IMR-90 (cell line): ENCODE results near the gene GPR176. TPM values are rescaled to one million over a fixed set of nuclear protein-coding genes. Genes with fewer than 3 reads are reported as not detected.

Experiments used
- ATAC-seq: fragments of 200-7000 bp; cut with Tn5 transposase; 2 replicates; pipeline ENCODE4 v1.9.1; 2020; ENCODE audit warnings: low read depth, mild to moderate bottlenecking, moderate library complexity
- BruUV-seq: library from RNA; stranded (reverse); fragments of 400-500 nt; replicated peaks from 2 replicates; lab custom pipeline; 2021; lab: Mats Ljungman, UMichigan
- CTCF ChIA-PET: fragments of 300-600 bp; formaldehyde crosslinking; extraction: SDS; loops from one replicate; lab custom pipeline; 2021; ENCODE audit warnings: antibody characterized with exemption; lab: Yijun Ruan, JAX
- POLR2A ChIA-PET: fragments of 300-600 bp; sonication (Branson Sonifier 250); formaldehyde crosslinking; loops from one replicate; lab custom pipeline; 2022; ENCODE audit warnings: antibody characterized with exemption; ENCODE audit not compliant: unreplicated experiment; lab: Charles Lee
- DNase-seq: peaks from one replicate; pipeline ENCODE4 v3.0.0; 2013
- H2AFZ ChIP-seq: replicated peaks from 2 replicates; pipeline ENCODE3; 2013; ENCODE audit warnings: low read length, mild to moderate bottlenecking; ENCODE audit not compliant: poor library complexity
- H2AK5ac ChIP-seq: 2 replicates; pipeline ENCODE4 v1.6.1; 2013; ENCODE audit warnings: low read depth, low read length, inconsistent platforms
- H2AK9ac ChIP-seq: replicated peaks from 2 replicates; pipeline ENCODE3; 2013; ENCODE audit warnings: mild to moderate bottlenecking, low read depth, low read length, moderate library complexity; ENCODE audit not compliant: poor library complexity
- H2BK120ac ChIP-seq: 2 replicates; pipeline ENCODE4 v1.6.1; 2013; ENCODE audit warnings: low read depth, low read length, inconsistent platforms
- H2BK15ac ChIP-seq: 3 replicates; pipeline ENCODE4 v1.6.1; 2013; ENCODE audit warnings: low read depth, low read length, inconsistent platforms
- H2BK20ac ChIP-seq: 2 replicates; pipeline ENCODE4 v1.6.1; 2013; ENCODE audit warnings: low read depth, mild to moderate bottlenecking, inconsistent platforms, low read length, moderate library complexity
- H2BK5ac ChIP-seq: 2 replicates; pipeline ENCODE4 v1.6.1; 2013; ENCODE audit warnings: mild to moderate bottlenecking, low read depth, low read length, inconsistent platforms; ENCODE audit not compliant: poor library complexity, severe bottlenecking
- H3K14ac ChIP-seq: replicated peaks from 2 replicates; pipeline ENCODE4 v1.6.1; 2013; ENCODE audit warnings: low read depth, low read length, inconsistent platforms
- H3K18ac ChIP-seq: 2 replicates; pipeline ENCODE4 v1.6.1; 2013; ENCODE audit warnings: low read depth, low read length, control low read depth
- H3K23ac ChIP-seq: 2 replicates; pipeline ENCODE4 v1.6.1; 2013; ENCODE audit warnings: low read depth, low read length, inconsistent platforms
- H3K27ac ChIP-seq: 2 replicates; pipeline ENCODE4 v1.5.1; 2013; ENCODE audit warnings: mild to moderate bottlenecking, control low read depth, low read length; ENCODE audit not compliant: insufficient read depth
- H3K27me3 ChIP-seq: 2 replicates; pipeline ENCODE4 v1.6.1; 2013; ENCODE audit warnings: low read length; ENCODE audit not compliant: control insufficient read depth, insufficient read depth
- H3K36me3 ChIP-seq: 2 replicates; pipeline ENCODE4 v1.6.1; 2013; ENCODE audit warnings: low read length, mixed read lengths; ENCODE audit not compliant: control insufficient read depth, insufficient read depth
- H3K4ac ChIP-seq: 2 replicates; pipeline ENCODE4 v1.6.1; 2013; ENCODE audit warnings: low read depth, low read length, inconsistent platforms
- H3K4me1 ChIP-seq: 2 replicates; pipeline ENCODE4 v1.6.1; 2013; ENCODE audit warnings: low read length, mixed read lengths; ENCODE audit not compliant: control insufficient read depth, insufficient read depth
- H3K4me2 ChIP-seq: 2 replicates; pipeline ENCODE4 v1.6.1; 2013; ENCODE audit warnings: low read depth, mild to moderate bottlenecking, control low read depth, low read length, moderate library complexity
- H3K4me3 ChIP-seq: 2 replicates; pipeline ENCODE4 v1.5.1; 2013; ENCODE audit warnings: low read depth, mild to moderate bottlenecking, control low read depth, low read length, moderate library complexity; ENCODE audit not compliant: insufficient read depth
- H3K56ac ChIP-seq: 2 replicates; pipeline ENCODE4 v1.6.1; 2013; ENCODE audit warnings: low read length, inconsistent platforms; ENCODE audit not compliant: insufficient read depth; ENCODE audit errors: extremely low read depth
- H3K79me1 ChIP-seq, 2 experiments: 2 replicates each; pipeline ENCODE4 v1.6.1; 2013; ENCODE audit warnings: low read length in 2 of 2, inconsistent platforms in 1 of 2, low read depth in 1 of 2
- H3K9ac ChIP-seq: 2 replicates; pipeline ENCODE4 v1.6.1; 2013; ENCODE audit warnings: low read depth, low read length, control low read depth
- H3K9me1 ChIP-seq: 2 replicates; pipeline ENCODE4 v1.6.1; 2013; ENCODE audit warnings: low read length, inconsistent platforms; ENCODE audit not compliant: insufficient read depth
- H3K9me3 ChIP-seq: 2 replicates; pipeline ENCODE4 v1.6.1; 2013; ENCODE audit warnings: low read length; ENCODE audit not compliant: control insufficient read depth, insufficient read depth
- H4K20me1 ChIP-seq: 2 replicates; pipeline ENCODE4 v1.6.1; 2013; ENCODE audit warnings: low read length, inconsistent platforms; ENCODE audit not compliant: insufficient read depth
- H4K5ac ChIP-seq: 2 replicates; pipeline ENCODE4 v1.6.1; 2013; ENCODE audit warnings: mild to moderate bottlenecking, low read depth, low read length, control low read depth
- H4K8ac ChIP-seq, 2 experiments: 2 replicates each; pipeline ENCODE4 v1.6.1; 2013; ENCODE audit warnings: low read depth in 2 of 2, low read length in 2 of 2, control low read depth in 1 of 2, inconsistent platforms in 1 of 2
- H4K91ac ChIP-seq: 2 replicates; pipeline ENCODE4 v1.6.1; 2013; ENCODE audit warnings: low read depth, low read length, inconsistent platforms; ENCODE audit not compliant: insufficient read depth
- BHLHE40 ChIP-seq: fragments of 150-350 bp; IDR thresholded peaks from 2 replicates; pipeline ENCODE4 v1.6.1; 2016; ENCODE audit warnings: mild to moderate bottlenecking, low read depth, low read length
- CEBPB ChIP-seq: IDR thresholded peaks from 2 replicates; pipeline ENCODE4 v1.6.1; 2012; ENCODE audit warnings: low read depth, low read length, improper control_type of control experiment
- CHD1 ChIP-seq: IDR thresholded peaks from 2 replicates; pipeline ENCODE4 v1.6.1; 2012; ENCODE audit warnings: low read depth, low read length, improper control_type of control experiment
- FOS ChIP-seq: fragments of 150-350 bp; IDR thresholded peaks from 2 replicates; pipeline ENCODE4 v1.6.1; 2016; ENCODE audit warnings: low read depth, low read length
- MAFK ChIP-seq: IDR thresholded peaks from 2 replicates; pipeline ENCODE4 v1.6.1; 2012; ENCODE audit warnings: low read depth, low read length, improper control_type of control experiment
- MAZ ChIP-seq: IDR thresholded peaks from 2 replicates; pipeline ENCODE4 v1.6.1; 2012; ENCODE audit warnings: low read depth, mild to moderate bottlenecking, low read length, improper control_type of control experiment, moderate library complexity, borderline replicate concordance
- POLR2A ChIP-seq: IDR thresholded peaks from 2 replicates; pipeline ENCODE4 v1.6.1; 2012; ENCODE audit warnings: mild to moderate bottlenecking, low read depth, low read length
- RAD21 ChIP-seq: IDR thresholded peaks from 2 replicates; pipeline ENCODE4 v1.6.1; 2012; ENCODE audit warnings: low read length, improper control_type of control experiment
- RCOR1 ChIP-seq: IDR thresholded peaks from 2 replicates; pipeline ENCODE4 v1.6.1; 2012; ENCODE audit warnings: mild to moderate bottlenecking, low read length, improper control_type of control experiment; ENCODE audit not compliant: insufficient replicate concordance
- RFX5 ChIP-seq: IDR thresholded peaks from 2 replicates; pipeline ENCODE4 v1.8.0; 2012; ENCODE audit warnings: low read depth, mild to moderate bottlenecking, low read length, moderate library complexity
- SMC3 ChIP-seq: fragments of 150-350 bp; IDR thresholded peaks from 2 replicates; pipeline ENCODE4 v1.6.1; 2016; ENCODE audit warnings: low read depth, mild to moderate bottlenecking, antibody characterized with exemption, low read length, moderate library complexity
- WGBS, 2 experiments: methylation state at CpG; one replicate each; pipeline versions ENCODE4 v1.1.5 to v1.1.7; 2013; ENCODE audit warnings: missing lambda C conversion rate in 2 of 2; ENCODE audit not compliant: insufficient read length in 1 of 2; ENCODE audit errors: extremely low coverage in 2 of 2; 5-methylcytosine and 5-hydroxymethylcytosine counted together
- dilution Hi-C: fragments of 300-500 bp; cut with HindIII; formaldehyde crosslinking; loops from one replicate; pipeline ENCODE4 v1.14.3; 2018; ENCODE audit warnings: low sequenced_read_pairs; ENCODE audit not compliant: unreplicated experiment
- in situ Hi-C: fragments of 300-500 bp; cut with MboI; formaldehyde crosslinking; loops from 3 replicates; pipeline ENCODE4 v1.14.3; 2019; ENCODE audit warnings: low sequenced_read_pairs, inconsistent platforms, mixed read lengths
- intact Hi-C: fragments of 100-400 bp; cut with micrococcal nuclease; formaldehyde crosslinking; loops from 2 replicates; pipeline ENCODE4 v1.10.0; 2022
- polyA plus RNA-seq, 3 experiments: library from polyadenylated mRNA; depleted of rRNA; stranded (reverse); fragments of >200 nt; gene quantifications; 2 replicates each; pipeline ENCODE4 v1.2.3, GENCODE V29; 2012; ENCODE audit warnings: low replicate concordance in 1 of 3
- total RNA-seq: library from RNA; depleted of rRNA; stranded (reverse); fragments of >200 nt; gene quantifications from 2 replicates; pipeline ENCODE4 v1.2.3, GENCODE V29; 2012
- TF ChIP-seq, protein P1 (sequence below): fragments of 150-350 bp; IDR thresholded peaks from 2 replicates; pipeline ENCODE4 v1.6.1; 2016; ENCODE audit warnings: low read depth, mild to moderate bottlenecking, low read length, moderate library complexity, borderline replicate concordance
- TF ChIP-seq, protein P2 (sequence below): fragments of 150-350 bp; IDR thresholded peaks from 2 replicates; pipeline ENCODE4 v1.6.1; 2017; ENCODE audit warnings: mild to moderate bottlenecking, antibody characterized with exemption, low read length, low read depth

GPR176 gene
- total and polyA plus RNA-seq, 2 of the 4 experiments (the other 2 are of a cell fraction): 114 to 246 TPM

DNA sequence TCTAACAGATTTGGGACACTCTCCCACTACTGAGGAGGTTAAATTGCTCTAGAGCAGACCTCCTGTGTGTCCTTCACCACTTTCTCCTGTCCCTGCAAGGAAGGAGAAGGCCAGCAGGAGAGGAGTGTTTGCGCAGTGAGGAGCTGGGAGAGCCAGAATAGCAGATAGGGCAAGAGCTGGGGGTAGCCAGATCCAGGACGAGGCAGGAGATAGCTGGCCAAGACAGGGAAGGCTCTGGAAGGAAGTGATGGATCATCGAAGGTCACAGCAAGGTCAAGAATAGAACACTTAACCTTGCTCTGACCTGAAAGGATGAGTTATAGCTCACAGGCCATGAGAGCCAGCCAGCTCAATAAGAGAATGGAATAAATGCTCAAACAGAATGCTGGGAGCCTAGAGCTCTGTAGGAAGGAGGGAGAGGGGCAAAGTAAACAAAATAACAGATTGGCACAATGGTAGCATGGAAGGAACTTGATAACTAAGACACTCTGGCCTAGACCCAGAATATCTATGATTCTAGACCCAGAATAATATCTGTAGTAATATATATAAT lies 99.9 kb downstream of the GPR176 start:
- peaks cover 22% of the 10 kb centered on the region for H3K9me1 ChIP-seq

More for the DNA sequence above, 99.9 kb downstream of the GPR176 start:
- H2AK5ac ChIP-seq: 0 out of 2 replicates have a peak overlapping the region, but pooled peaks have one; percentile 43
- no peak for DNase-seq
- H3K4me3 ChIP-seq: no peak overlapping the region
- H4K5ac ChIP-seq: no peak overlapping the region
- no peaks in the 10 kb centered on the region; the same call in 1 of the 2 replicates for H3K9me3 ChIP-seq
- peaks cover 82% of the 10 kb centered on the region for H4K20me1 ChIP-seq
- no peak overlapping the region for H3K4me2 ChIP-seq
- no peak overlapping the region for H3K4ac ChIP-seq
- no peak overlapping the region for H3K18ac ChIP-seq
- no peak overlapping the region for H2BK20ac ChIP-seq
- peak overlapping the region; percentile 0 for H2BK5ac ChIP-seq
- ATAC-seq: no peak
- no peak for TF ChIP-seq SMC3
- TF ChIP-seq BHLHE40: no peak
- TF ChIP-seq, protein P1, sequence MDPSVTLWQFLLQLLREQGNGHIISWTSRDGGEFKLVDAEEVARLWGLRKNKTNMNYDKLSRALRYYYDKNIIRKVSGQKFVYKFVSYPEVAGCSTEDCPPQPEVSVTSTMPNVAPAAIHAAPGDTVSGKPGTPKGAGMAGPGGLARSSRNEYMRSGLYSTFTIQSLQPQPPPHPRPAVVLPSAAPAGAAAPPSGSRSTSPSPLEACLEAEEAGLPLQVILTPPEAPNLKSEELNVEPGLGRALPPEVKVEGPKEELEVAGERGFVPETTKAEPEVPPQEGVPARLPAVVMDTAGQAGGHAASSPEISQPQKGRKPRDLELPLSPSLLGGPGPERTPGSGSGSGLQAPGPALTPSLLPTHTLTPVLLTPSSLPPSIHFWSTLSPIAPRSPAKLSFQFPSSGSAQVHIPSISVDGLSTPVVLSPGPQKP: no peak
- TF ChIP-seq MAFK: no peak
- no peak for TF ChIP-seq CHD1
- no peak for TF ChIP-seq RAD21
- TF ChIP-seq POLR2A: no peak
- no peak for TF ChIP-seq FOS
- TF ChIP-seq RCOR1: no peak
- TF ChIP-seq CEBPB: no peak
- TF ChIP-seq, protein P2, sequence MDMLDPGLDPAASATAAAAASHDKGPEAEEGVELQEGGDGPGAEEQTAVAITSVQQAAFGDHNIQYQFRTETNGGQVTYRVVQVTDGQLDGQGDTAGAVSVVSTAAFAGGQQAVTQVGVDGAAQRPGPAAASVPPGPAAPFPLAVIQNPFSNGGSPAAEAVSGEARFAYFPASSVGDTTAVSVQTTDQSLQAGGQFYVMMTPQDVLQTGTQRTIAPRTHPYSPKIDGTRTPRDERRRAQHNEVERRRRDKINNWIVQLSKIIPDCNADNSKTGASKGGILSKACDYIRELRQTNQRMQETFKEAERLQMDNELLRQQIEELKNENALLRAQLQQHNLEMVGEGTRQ: no peak
- TF ChIP-seq RFX5: no peak
- TF ChIP-seq MAZ: no peak
- H2AK9ac ChIP-seq: no peak overlapping the region
- intact Hi-C loops (no loop called here), in situ Hi-C loops (no loop called here), dilution Hi-C loops (no loop called here)
- H3K4me1 ChIP-seq: peaks cover 6% of the 10 kb centered on the region
- H3K79me1 ChIP-seq: peaks cover 29 to 85% of the 10 kb centered on the region in 2 experiments
- CTCF ChIA-PET: no interaction called here
- no peak overlapping the region for H3K9ac ChIP-seq
- POLR2A ChIA-PET: no interaction called here
- no peaks in the 10 kb centered on the region for H3K36me3 ChIP-seq
- H3K14ac ChIP-seq: 0 out of 2 replicates have a peak overlapping the region, but pooled peaks have one; percentile 27
- H2AFZ ChIP-seq: no peak overlapping the region
- no peak overlapping the region for H3K27ac ChIP-seq
- H3K27me3 ChIP-seq: no peaks in the 10 kb centered on the region
- H3K23ac ChIP-seq: peak overlapping the region; percentile 35; the same call in 1 of the 2 replicates
- 0 out of 4 replicates have a peak overlapping the region, but pooled peaks of 1 of the 2 experiments have one; percentile 2 for H4K8ac ChIP-seq
- WGBS, 2 experiments: 40% methylated on average over 1 of the region's 3 CpGs; no CpG with 5 or more reads in 1 of the 2 experiments
- H2BK120ac ChIP-seq: no peak overlapping the region
- BruUV-seq: no TSS peak
- no peak overlapping the region for H4K91ac ChIP-seq
- no peak overlapping the region for H2BK15ac ChIP-seq
- no peak overlapping the region for H3K56ac ChIP-seq
